WTC11 (cell line): ENCODE results near the gene GLI2. TPM values are rescaled to one million over a fixed set of nuclear protein-coding genes. Genes with fewer than 3 reads are reported as not detected.

Experiments
- ATAC-seq: fragments of 200-7000 bp; cut with Tn5 transposase; 2 replicates; pipeline ENCODE4 v1.10.0; 2021; ENCODE audit warnings: mild to moderate bottlenecking, moderate library complexity
- CTCF ChIA-PET: fragments of 300-600 bp; sonication (Branson Sonifier 250); formaldehyde crosslinking; loops from one replicate; lab custom pipeline; 2021; ENCODE audit warnings: antibody characterized with exemption; lab: Charles Lee
- POLR2A ChIA-PET: fragments of 350-600 bp; sonication (Branson Sonifier 250); formaldehyde crosslinking; loops from one replicate; lab custom pipeline; 2021; ENCODE audit warnings: antibody characterized with exemption; lab: Charles Lee
- DNase-seq: peaks from one replicate; pipeline ENCODE4 v3.0.0; 2021; ENCODE audit warnings: low spot score
- H3K27ac Mint-ChIP-seq: 2 replicates; pipeline ENCODE4 v1.8.0; 2021; ENCODE audit warnings: mixed read lengths
- H3K27me3 Mint-ChIP-seq: 2 replicates; pipeline ENCODE4 v1.8.0; 2021; ENCODE audit warnings: low read depth, mild to moderate bottlenecking, moderate library complexity, mixed read lengths
- H3K36me3 Mint-ChIP-seq: 2 replicates; pipeline ENCODE4 v1.8.0; 2021; ENCODE audit warnings: mixed read lengths
- H3K4me1 Mint-ChIP-seq: 2 replicates; pipeline ENCODE4 v1.8.0; 2022; ENCODE audit warnings: mixed read lengths
- H3K4me3 Mint-ChIP-seq: 2 replicates; pipeline ENCODE4 v1.8.0; 2021; ENCODE audit warnings: mild to moderate bottlenecking, moderate library complexity, mixed read lengths
- H3K9me3 Mint-ChIP-seq: 2 replicates; pipeline ENCODE4 v1.8.0; 2021; ENCODE audit warnings: mixed read lengths
- EMX1 ChIP-seq: fragments of 250-450 bp; sonication (Bioruptor Pico); IDR thresholded peaks from 2 replicates; pipeline ENCODE4 v1.8.0; 2021; ENCODE audit warnings: mild to moderate bottlenecking
- NR2C2 ChIP-seq: sonication (generic); formaldehyde crosslinking; IDR thresholded peaks from 2 replicates; pipeline ENCODE4 v1.8.0; 2022; ENCODE audit warnings: mild to moderate bottlenecking, missing genetic modification reagents
- NR3C1 ChIP-seq: sonication (generic); formaldehyde crosslinking; conservative IDR thresholded peaks from 2 replicates; pipeline ENCODE4 v1.8.1; 2023; ENCODE audit warnings: low read depth, mild to moderate bottlenecking, missing genetic modification reagents
- PRRX2 ChIP-seq: fragments of 250-450 bp; sonication (Bioruptor Pico); IDR thresholded peaks from 2 replicates; pipeline ENCODE4 v1.8.0; 2021; ENCODE audit warnings: mild to moderate bottlenecking
- RORB ChIP-seq: fragments of 250-450 bp; sonication (Bioruptor Pico); IDR thresholded peaks from 2 replicates; pipeline ENCODE4 v1.9.0; 2021; ENCODE audit warnings: mild to moderate bottlenecking
- SP1 ChIP-seq: sonication (generic); formaldehyde crosslinking; conservative IDR thresholded peaks from 2 replicates; pipeline ENCODE4 v1.8.1; 2022; ENCODE audit warnings: missing genetic modification reagents
- TEAD1 ChIP-seq: sonication (generic); formaldehyde crosslinking; IDR thresholded peaks from 2 replicates; pipeline ENCODE4 v1.8.0; 2022; ENCODE audit warnings: mild to moderate bottlenecking, missing genetic modification reagents
- TEAD4 ChIP-seq: sonication (generic); formaldehyde crosslinking; IDR thresholded peaks from 2 replicates; pipeline ENCODE4 v1.8.0; 2022; ENCODE audit warnings: mild to moderate bottlenecking, missing genetic modification reagents
- ZBTB21 ChIP-seq: sonication (generic); formaldehyde crosslinking; IDR thresholded peaks from 2 replicates; pipeline ENCODE4 v1.8.1; 2023; ENCODE audit warnings: mild to moderate bottlenecking, missing genetic modification reagents, borderline replicate concordance
- ZNF396 ChIP-seq: fragments of 250-450 bp; sonication (Bioruptor Pico); IDR thresholded peaks from 2 replicates; pipeline ENCODE4 v1.8.0; 2021; ENCODE audit warnings: mild to moderate bottlenecking, moderate library complexity, borderline replicate concordance
- ZNF671 ChIP-seq: fragments of 250-450 bp; sonication (Bioruptor Pico); IDR thresholded peaks from 2 replicates; pipeline ENCODE4 v1.8.0; 2021; ENCODE audit warnings: mild to moderate bottlenecking
- total RNA-seq: library from RNA; stranded (reverse); gene quantifications from 3 replicates; pipeline ENCODE4 v1.2.3, GENCODE V29; 2021
- TF ChIP-seq, protein P1 (sequence below): fragments of 200-600 bp; IDR thresholded peaks from 2 replicates; pipeline ENCODE4 v1.8.0; 2022; ENCODE audit warnings: antibody characterized with exemption
- TF ChIP-seq, protein P2 (sequence below): sonication (generic); formaldehyde crosslinking; conservative IDR thresholded peaks from 2 replicates; pipeline ENCODE4 v1.8.1; 2022; ENCODE audit warnings: mild to moderate bottlenecking, missing genetic modification reagents
- TF ChIP-seq, protein P3 (sequence below): sonication (generic); formaldehyde crosslinking; IDR thresholded peaks from 2 replicates; pipeline ENCODE4 v1.8.0; 2022; ENCODE audit warnings: mild to moderate bottlenecking, missing genetic modification reagents
- TF ChIP-seq, protein P4 (sequence below): fragments of 250-450 bp; sonication (Bioruptor Pico); IDR thresholded peaks from 2 replicates; pipeline ENCODE4 v1.9.0; 2021; ENCODE audit warnings: mild to moderate bottlenecking
- TF ChIP-seq, protein P5 (sequence below): fragments of 250-450 bp; sonication (Bioruptor Pico); IDR thresholded peaks from 2 replicates; pipeline ENCODE4 v2.1.2; 2022; ENCODE audit warnings: mild to moderate bottlenecking, moderate library complexity
- TF ChIP-seq, protein P6 (sequence below): fragments of 250-450 bp; sonication (Bioruptor Pico); conservative IDR thresholded peaks from 2 replicates; pipeline ENCODE4 v1.9.0; 2021; ENCODE audit warnings: mild to moderate bottlenecking

GLI2 gene
- total RNA-seq, 1 experiment from 2014 or later, result 60.9 TPM

DNA sequence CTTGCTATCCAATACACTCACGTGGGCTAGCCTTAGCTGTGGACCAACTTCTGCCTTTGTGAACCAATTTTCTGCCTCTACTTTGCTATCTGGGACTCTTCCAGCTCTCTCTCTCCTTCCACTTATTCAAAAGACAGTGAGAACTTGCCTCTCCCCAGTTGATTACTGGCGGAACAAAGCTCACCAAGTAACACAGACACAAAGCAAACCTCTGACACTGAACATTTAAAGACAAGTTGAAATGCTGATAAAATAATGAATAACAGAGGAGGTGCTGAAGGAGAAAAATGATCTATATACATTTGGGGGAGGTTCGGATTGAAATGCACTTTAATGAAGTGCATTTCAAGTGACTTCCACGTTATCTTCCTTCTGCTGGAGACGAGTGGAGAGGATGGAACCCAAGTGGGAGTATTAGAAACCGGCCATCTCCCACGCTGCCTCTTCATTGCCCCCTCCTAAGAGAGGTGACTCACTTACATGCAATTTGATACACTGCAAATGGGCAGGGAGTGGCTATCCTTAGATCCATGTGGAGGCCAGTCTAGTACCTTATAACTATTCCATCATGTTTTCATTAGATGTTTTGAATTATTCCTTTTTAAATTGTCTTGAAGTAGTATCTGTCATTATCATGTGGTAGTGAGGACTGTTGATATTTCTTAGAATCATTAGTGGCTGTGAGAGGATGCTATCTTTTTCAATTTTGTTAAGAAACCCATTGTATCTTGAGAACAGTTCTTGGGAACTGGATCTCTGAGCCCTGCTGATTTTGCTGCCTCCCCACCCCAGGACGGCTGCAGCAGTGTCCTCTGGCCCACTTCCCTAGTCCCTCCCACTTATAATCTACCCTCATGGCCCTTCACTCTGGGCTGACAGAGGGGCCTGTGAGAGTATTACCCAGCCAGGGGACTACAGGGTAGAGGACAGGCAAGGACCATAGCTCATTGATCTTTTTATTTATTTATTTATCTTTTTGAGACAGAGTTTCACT, 6.0 kb upstream of the GLI2 start:
- DNase-seq, result no peak
- POLR2A ChIA-PET, result no interaction called here
- Mint-ChIP-seq H3K4me1 (peaks cover 21% of the 10 kb centered on the region), H3K36me3 (peaks cover 16% of the 10 kb centered on the region), H3K9me3 (peaks cover 14% of the 10 kb centered on the region), H3K27me3 (peaks cover 17% of the 10 kb centered on the region), H3K27ac (no peak overlapping the region; the same call in 1 of the 2 replicates)
- peak; percentile 74 for ATAC-seq
- CTCF ChIA-PET, result interaction anchor here (0.7 kb wide), 1 partner anchor 34 kb away, joined by 3 read pairs; no protein-coding TSS in a partner anchor
- TF ChIP-seq EMX1 (CRISPR knock-in tag) (no peak), NR3C1 (CRISPR knock-in tag) (no peak), TEAD4 (CRISPR knock-in tag) (no peak)
- TF ChIP-seq, all 79 proteins: peak for 0
- no peak overlapping the region for H3K4me3 Mint-ChIP-seq

DNA sequence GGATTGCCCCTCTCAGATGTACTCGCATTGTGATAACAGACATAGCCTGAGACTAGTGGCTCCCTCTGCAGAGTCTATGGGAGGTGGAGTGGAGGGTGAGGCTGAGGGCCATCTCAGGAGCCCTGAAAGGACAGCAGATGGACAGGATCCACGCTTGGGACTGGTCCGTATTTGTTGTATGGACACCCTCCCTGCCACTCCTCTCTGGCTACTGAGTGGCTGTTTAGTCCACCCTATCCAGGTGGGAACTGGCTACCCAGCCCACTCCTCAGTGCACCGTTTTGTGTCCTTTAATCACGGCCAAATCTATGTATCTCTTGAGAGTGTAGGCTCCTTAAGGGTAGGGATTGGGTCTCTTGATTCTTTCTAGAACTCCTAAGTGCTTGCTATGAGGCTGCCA, 4.5 kb upstream of the GLI2 start:
- Mint-ChIP-seq H3K4me3 (no peak overlapping the region), H3K4me1 (peaks cover 26% of the 10 kb centered on the region), H3K27me3 (peaks cover 3% of the 10 kb centered on the region), H3K9me3 (peaks cover 5% of the 10 kb centered on the region), H3K36me3 (peaks cover 5% of the 10 kb centered on the region), H3K27ac (no peak overlapping the region)
- CTCF ChIA-PET, result no interaction called here
- TF ChIP-seq NR2C2 (CRISPR knock-in tag) (no peak), ZNF396 (CRISPR knock-in tag) (no peak), PRRX2 (CRISPR knock-in tag) (no peak), TEAD1 (no peak), ZBTB21 (no peak), RORB (no peak), ZNF671 (CRISPR knock-in tag) (no peak)
- TF ChIP-seq, protein P1, sequence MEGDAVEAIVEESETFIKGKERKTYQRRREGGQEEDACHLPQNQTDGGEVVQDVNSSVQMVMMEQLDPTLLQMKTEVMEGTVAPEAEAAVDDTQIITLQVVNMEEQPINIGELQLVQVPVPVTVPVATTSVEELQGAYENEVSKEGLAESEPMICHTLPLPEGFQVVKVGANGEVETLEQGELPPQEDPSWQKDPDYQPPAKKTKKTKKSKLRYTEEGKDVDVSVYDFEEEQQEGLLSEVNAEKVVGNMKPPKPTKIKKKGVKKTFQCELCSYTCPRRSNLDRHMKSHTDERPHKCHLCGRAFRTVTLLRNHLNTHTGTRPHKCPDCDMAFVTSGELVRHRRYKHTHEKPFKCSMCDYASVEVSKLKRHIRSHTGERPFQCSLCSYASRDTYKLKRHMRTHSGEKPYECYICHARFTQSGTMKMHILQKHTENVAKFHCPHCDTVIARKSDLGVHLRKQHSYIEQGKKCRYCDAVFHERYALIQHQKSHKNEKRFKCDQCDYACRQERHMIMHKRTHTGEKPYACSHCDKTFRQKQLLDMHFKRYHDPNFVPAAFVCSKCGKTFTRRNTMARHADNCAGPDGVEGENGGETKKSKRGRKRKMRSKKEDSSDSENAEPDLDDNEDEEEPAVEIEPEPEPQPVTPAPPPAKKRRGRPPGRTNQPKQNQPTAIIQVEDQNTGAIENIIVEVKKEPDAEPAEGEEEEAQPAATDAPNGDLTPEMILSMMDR, result no peak
- TF ChIP-seq, protein P2, sequence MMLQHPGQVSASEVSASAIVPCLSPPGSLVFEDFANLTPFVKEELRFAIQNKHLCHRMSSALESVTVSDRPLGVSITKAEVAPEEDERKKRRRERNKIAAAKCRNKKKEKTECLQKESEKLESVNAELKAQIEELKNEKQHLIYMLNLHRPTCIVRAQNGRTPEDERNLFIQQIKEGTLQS, result no peak
- TF ChIP-seq, protein P3, sequence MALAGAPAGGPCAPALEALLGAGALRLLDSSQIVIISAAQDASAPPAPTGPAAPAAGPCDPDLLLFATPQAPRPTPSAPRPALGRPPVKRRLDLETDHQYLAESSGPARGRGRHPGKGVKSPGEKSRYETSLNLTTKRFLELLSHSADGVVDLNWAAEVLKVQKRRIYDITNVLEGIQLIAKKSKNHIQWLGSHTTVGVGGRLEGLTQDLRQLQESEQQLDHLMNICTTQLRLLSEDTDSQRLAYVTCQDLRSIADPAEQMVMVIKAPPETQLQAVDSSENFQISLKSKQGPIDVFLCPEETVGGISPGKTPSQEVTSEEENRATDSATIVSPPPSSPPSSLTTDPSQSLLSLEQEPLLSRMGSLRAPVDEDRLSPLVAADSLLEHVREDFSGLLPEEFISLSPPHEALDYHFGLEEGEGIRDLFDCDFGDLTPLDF (CRISPR knock-in tag), result no peak
- TF ChIP-seq, protein P4, sequence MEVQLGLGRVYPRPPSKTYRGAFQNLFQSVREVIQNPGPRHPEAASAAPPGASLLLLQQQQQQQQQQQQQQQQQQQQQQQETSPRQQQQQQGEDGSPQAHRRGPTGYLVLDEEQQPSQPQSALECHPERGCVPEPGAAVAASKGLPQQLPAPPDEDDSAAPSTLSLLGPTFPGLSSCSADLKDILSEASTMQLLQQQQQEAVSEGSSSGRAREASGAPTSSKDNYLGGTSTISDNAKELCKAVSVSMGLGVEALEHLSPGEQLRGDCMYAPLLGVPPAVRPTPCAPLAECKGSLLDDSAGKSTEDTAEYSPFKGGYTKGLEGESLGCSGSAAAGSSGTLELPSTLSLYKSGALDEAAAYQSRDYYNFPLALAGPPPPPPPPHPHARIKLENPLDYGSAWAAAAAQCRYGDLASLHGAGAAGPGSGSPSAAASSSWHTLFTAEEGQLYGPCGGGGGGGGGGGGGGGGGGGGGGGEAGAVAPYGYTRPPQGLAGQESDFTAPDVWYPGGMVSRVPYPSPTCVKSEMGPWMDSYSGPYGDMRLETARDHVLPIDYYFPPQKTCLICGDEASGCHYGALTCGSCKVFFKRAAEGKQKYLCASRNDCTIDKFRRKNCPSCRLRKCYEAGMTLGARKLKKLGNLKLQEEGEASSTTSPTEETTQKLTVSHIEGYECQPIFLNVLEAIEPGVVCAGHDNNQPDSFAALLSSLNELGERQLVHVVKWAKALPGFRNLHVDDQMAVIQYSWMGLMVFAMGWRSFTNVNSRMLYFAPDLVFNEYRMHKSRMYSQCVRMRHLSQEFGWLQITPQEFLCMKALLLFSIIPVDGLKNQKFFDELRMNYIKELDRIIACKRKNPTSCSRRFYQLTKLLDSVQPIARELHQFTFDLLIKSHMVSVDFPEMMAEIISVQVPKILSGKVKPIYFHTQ, result no peak
- DNase-seq, result no peak
- no peak for ATAC-seq
- POLR2A ChIA-PET, result no interaction called here

DNA sequence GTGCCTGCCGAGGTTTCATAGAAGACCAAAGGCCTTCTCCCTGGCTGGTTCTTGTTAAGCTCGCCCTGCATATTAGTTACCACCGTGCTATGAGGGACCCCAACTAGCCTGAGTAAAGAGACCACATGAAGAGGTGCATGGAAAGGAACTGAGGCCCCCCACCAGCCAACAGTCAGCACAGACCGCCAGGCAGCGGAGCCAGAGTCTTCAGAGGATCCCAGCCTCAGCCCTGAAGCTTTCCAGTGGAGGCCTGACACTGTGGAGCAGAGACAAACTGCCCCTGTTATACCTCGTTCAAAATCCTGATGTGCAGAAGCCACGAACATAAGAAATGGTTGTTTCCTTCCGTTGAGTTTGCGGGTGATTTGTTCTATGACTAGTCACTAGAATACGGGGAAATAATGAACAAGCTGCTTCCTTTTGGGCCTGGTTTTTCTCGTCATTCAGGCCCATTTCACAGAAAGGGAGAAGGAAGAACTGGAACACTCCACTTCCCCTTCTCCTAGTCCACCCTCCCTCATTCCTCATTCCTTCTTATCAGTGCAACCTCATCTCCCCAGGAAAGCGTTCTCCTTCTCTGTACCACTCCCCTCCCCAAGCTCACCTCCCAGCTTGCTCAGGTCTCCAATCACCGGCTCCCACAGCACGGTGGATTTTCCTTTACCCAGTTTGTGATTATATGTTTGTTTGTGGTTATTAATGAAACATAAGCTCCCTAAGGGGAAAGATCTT, 3.0 kb upstream of the GLI2 start:
- Mint-ChIP-seq H3K4me3 (no peak overlapping the region), H3K27me3 (no peaks in the 10 kb centered on the region; the same call in 1 of the 2 replicates), H3K9me3 (no peaks in the 10 kb centered on the region), H3K36me3 (no peaks in the 10 kb centered on the region), H3K27ac (no peak overlapping the region), H3K4me1 (peaks cover 26% of the 10 kb centered on the region)
- ATAC-seq (no peak), DNase-seq (no peak)
- ChIA-PET CTCF (interaction anchor here (1.8 kb wide), 1 partner anchor 37 kb away, joined by 8 read pairs; no protein-coding TSS in a partner anchor), POLR2A (no interaction called here)
- TF ChIP-seq, protein P5, sequence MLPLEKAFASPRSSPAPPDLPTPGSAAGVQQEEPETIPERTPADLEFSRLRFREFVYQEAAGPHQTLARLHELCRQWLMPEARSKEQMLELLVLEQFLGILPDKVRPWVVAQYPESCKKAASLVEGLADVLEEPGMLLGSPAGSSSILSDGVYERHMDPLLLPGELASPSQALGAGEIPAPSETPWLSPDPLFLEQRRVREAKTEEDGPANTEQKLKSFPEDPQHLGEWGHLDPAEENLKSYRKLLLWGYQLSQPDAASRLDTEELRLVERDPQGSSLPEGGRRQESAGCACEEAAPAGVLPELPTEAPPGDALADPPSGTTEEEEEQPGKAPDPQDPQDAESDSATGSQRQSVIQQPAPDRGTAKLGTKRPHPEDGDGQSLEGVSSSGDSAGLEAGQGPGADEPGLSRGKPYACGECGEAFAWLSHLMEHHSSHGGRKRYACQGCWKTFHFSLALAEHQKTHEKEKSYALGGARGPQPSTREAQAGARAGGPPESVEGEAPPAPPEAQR, result no peak
- TF ChIP-seq ZNF671 (CRISPR knock-in tag) (no peak), SP1 (CRISPR knock-in tag) (no peak)
- TF ChIP-seq, protein P6, sequence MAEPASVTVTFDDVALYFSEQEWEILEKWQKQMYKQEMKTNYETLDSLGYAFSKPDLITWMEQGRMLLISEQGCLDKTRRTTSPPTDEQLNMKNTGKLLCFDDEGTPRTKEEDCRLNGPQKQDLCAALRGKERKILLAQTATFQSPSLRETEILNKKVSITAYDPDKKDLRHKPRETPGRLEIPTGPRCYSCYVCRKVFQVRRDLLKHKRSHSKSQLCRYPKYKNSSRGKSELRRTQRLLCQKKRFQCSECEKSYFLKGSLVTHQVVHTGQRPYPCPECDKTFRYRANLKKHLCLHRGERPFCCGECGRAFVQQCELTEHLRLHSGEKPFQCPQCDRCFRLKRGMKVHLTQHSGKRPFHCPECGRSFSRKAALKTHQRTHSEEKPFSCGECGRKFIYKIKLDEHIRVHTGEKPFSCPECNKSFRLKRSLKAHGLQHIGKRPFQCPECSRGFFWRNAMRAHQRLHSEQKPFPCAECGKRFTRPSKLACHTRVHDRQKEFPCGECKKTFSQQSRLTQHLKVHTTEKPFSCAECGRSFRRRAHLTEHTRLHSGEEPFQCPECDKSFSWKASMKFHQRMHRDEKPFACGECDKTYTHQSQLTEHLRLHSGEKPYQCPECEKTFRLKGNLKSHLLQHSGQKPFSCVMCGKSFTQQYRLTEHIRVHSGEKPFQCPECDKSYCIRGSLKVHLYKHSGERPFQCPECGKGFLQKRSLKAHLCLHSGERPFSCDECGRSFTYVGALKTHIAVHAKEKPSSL (CRISPR knock-in tag), result no peak
- TF ChIP-seq, protein P4, result no peak
